GM23338 (cell line): ENCODE results near the gene TTLL13. TPM values are rescaled to one million over a fixed set of nuclear protein-coding genes. Genes with fewer than 3 reads are reported as not detected.

ENCODE experiments used
- ATAC-seq: fragments of 200-7000 bp; cut with Tn5 transposase; 3 replicates; pipeline ENCODE4 v1.9.1; 2020
- DNase-seq: peaks from one replicate; pipeline ENCODE4 v3.0.0-alpha.2; 2015; ENCODE audit warnings: low spot score
- H2AFZ ChIP-seq: fragments of 200-600 bp; sonication (generic); 2 replicates; pipeline ENCODE4 v1.8.0; 2016; ENCODE audit warnings: antibody characterized with exemption, mild to moderate bottlenecking, moderate library complexity
- H3F3A ChIP-seq: fragments of 200-600 bp; sonication (generic); replicated peaks from 2 replicates; pipeline ENCODE4 v1.8.0; 2017; ENCODE audit warnings: antibody characterized with exemption, mixed run types, low read depth
- H3K27ac ChIP-seq: fragments of 200-600 bp; sonication (generic); 2 replicates; pipeline ENCODE4 v1.6.1; 2016; ENCODE audit warnings: low read depth
- H3K27me3 ChIP-seq: fragments of 200-600 bp; sonication (generic); 2 replicates; pipeline ENCODE4 v1.8.0; 2016; ENCODE audit warnings: mild to moderate bottlenecking, mixed run types, moderate library complexity; ENCODE audit not compliant: insufficient read depth
- H3K36me3 ChIP-seq: fragments of 200-600 bp; sonication (generic); 2 replicates; pipeline ENCODE4 v1.8.0; 2016; ENCODE audit warnings: mild to moderate bottlenecking; ENCODE audit not compliant: insufficient read depth
- H3K4me1 ChIP-seq: fragments of 200-600 bp; sonication (generic); 2 replicates; pipeline ENCODE4 v1.8.0; 2016; ENCODE audit warnings: mild to moderate bottlenecking, moderate library complexity; ENCODE audit not compliant: insufficient read depth
- H3K4me2 ChIP-seq: fragments of 200-600 bp; sonication (generic); 2 replicates; pipeline ENCODE4 v1.7.1; 2017; ENCODE audit warnings: mixed run types
- H3K4me3 ChIP-seq: fragments of 200-600 bp; sonication (generic); 2 replicates; pipeline ENCODE4 v1.6.1; 2016; ENCODE audit warnings: mixed run types
- H3K79me2 ChIP-seq: fragments of 200-600 bp; sonication (generic); replicated peaks from 2 replicates; pipeline ENCODE4 v1.8.0; 2017; ENCODE audit warnings: mild to moderate bottlenecking; ENCODE audit not compliant: insufficient read depth
- H3K9me2 ChIP-seq: fragments of 200-600 bp; sonication (generic); 2 replicates; pipeline ENCODE4 v1.8.0; 2017; ENCODE audit not compliant: insufficient read depth
- H4K20me1 ChIP-seq: fragments of 200-600 bp; sonication (generic); replicated peaks from 2 replicates; pipeline ENCODE4 v1.8.0; 2017; ENCODE audit warnings: mild to moderate bottlenecking; ENCODE audit not compliant: insufficient read depth
- H3K27ac Mint-ChIP-seq: 2 replicates; pipeline ENCODE4 v1.8.0; 2020; ENCODE audit warnings: inconsistent platforms, mild to moderate bottlenecking, moderate library complexity, mixed read lengths
- H3K27me3 Mint-ChIP-seq: 3 replicates; pipeline ENCODE4 v1.8.0; 2022; ENCODE audit warnings: low read depth, mild to moderate bottlenecking, moderate library complexity, mixed read lengths, inconsistent platforms; ENCODE audit not compliant: insufficient read depth, poor library complexity
- H3K36me3 Mint-ChIP-seq: 3 replicates; pipeline ENCODE4 v1.8.0; 2021; ENCODE audit warnings: low read depth, mild to moderate bottlenecking, inconsistent platforms, moderate library complexity, mixed read lengths
- H3K4me1 Mint-ChIP-seq: 3 replicates; pipeline ENCODE4 v1.8.0; 2020; ENCODE audit warnings: mild to moderate bottlenecking, inconsistent platforms, mixed read lengths
- H3K4me3 Mint-ChIP-seq: 3 replicates; pipeline ENCODE4 v1.8.0; 2021; ENCODE audit warnings: moderate library complexity, mild to moderate bottlenecking, inconsistent platforms, mixed read lengths
- H3K9me3 Mint-ChIP-seq: 3 replicates; pipeline ENCODE4 v1.8.0; 2020; ENCODE audit warnings: moderate library complexity, mild to moderate bottlenecking, inconsistent platforms, mixed read lengths
- EZH2 ChIP-seq: fragments of 200-600 bp; sonication (generic); IDR thresholded peaks from one replicate; pipeline ENCODE4 v1.8.0; 2017; ENCODE audit warnings: antibody characterized with exemption, mild to moderate bottlenecking, low read depth; ENCODE audit not compliant: unreplicated experiment
- ZNF114 ChIP-seq: fragments of 250-450 bp; sonication (Bioruptor Pico); IDR thresholded peaks from 2 replicates; pipeline ENCODE4 v1.5.0; 2020; ENCODE audit warnings: mild to moderate bottlenecking, moderate library complexity
- polyA plus RNA-seq: library from polyadenylated mRNA; unstranded; fragments of >200 nt; fragmentation: Nextera tagmentation; extraction: Ambion mirVana; gene quantifications from 2 replicates; pipeline ENCODE4 v1.2.1, GENCODE V29; 2016
- total RNA-seq: library from RNA; depleted of rRNA; stranded (reverse); fragments of >200 nt; shearing (Covaris generic); gene quantifications from 2 replicates; pipeline ENCODE4 v1.2.3, GENCODE V29; 2014
- TF ChIP-seq, protein P1 (sequence below), 2 experiments: fragments of 200-600 bp in 1 of 2; sonication (generic) in 1 of 2; conservative IDR thresholded peaks; 2 replicates each; pipeline versions ENCODE4 v1.5.1 to v1.6.1; 2016 to 2017; ENCODE audit warnings: antibody characterized with exemption in 2 of 2, low read depth in 2 of 2, mild to moderate bottlenecking in 2 of 2, moderate library complexity in 1 of 2

The TTLL13 gene
- total and polyA plus RNA-seq, 2 experiments from 2014 or later, result not detected

DNA sequence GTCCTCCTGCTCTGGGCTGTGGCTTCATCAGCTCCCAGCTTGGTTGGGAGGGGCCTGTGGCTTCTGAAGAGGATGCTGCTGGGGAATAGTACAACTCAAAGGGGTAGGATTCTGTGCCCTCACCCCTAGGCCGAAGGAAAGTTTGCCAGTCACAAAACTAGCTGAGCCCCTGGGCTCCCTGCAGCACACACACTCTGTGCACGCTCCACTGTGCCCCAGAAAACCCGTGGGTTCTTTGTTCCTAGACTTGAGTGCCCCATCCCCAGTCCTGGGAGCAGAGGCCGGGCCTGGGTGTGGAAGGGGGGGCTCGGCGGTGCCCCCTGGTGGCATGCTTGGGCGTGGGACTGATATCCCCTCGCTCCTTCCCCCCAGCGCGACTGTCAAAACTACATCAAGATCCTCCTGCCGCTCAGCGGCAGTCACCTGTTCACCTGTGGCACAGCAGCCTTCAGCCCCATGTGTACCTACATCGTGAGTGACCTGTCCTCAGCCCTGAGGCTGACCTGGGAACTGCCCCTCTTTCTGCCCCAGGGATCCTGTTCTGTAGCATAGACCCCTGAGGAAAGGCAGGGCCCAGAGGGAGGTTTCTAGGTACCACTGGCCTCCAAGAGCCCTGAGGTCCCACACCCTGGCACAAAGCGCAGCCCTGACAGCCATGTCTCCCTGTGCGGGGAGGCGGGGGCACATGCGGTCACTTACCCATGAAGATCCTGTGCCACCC is 29.8 kb upstream of the TTLL13 start:
- TF ChIP-seq EZH2 (no peak), ZNF114 (CRISPR knock-in tag) (no peak)
- TF ChIP-seq, protein P1, sequence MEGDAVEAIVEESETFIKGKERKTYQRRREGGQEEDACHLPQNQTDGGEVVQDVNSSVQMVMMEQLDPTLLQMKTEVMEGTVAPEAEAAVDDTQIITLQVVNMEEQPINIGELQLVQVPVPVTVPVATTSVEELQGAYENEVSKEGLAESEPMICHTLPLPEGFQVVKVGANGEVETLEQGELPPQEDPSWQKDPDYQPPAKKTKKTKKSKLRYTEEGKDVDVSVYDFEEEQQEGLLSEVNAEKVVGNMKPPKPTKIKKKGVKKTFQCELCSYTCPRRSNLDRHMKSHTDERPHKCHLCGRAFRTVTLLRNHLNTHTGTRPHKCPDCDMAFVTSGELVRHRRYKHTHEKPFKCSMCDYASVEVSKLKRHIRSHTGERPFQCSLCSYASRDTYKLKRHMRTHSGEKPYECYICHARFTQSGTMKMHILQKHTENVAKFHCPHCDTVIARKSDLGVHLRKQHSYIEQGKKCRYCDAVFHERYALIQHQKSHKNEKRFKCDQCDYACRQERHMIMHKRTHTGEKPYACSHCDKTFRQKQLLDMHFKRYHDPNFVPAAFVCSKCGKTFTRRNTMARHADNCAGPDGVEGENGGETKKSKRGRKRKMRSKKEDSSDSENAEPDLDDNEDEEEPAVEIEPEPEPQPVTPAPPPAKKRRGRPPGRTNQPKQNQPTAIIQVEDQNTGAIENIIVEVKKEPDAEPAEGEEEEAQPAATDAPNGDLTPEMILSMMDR (conservative IDR thresholded peaks at IDR 0.05; ENCODE audit: low read depth in 2 of 2), result peak; percentile 76 to 81
- Histone ChIP-seq H3K4me1 (no peaks in the 10 kb centered on the region; the same call in 1 of the 2 replicates), H4K20me1 (peaks cover 7% of the 10 kb centered on the region; the same call in 1 of the 2 replicates), H3K4me2 (no peak overlapping the region), H3K27ac (no peak overlapping the region), H3K36me3 (peaks cover 3% of the 10 kb centered on the region; the same call in 1 of the 2 replicates), H3K27me3 (no peaks in the 10 kb centered on the region), H2AFZ (no peak overlapping the region), H3F3A (no peaks in the 10 kb centered on the region), H3K4me3 (no peak overlapping the region), H3K79me2 (peaks cover 23% of the 10 kb centered on the region), H3K9me2 (no peaks in the 10 kb centered on the region)
- Mint-ChIP-seq H3K4me1 (peaks cover 13% of the 10 kb centered on the region), H3K27me3 (peaks cover 2% of the 10 kb centered on the region), H3K9me3 (no peaks in the 10 kb centered on the region), H3K36me3 (peaks cover 16% of the 10 kb centered on the region; the same call in 2 of the 3 replicates), H3K27ac (no peak overlapping the region), H3K4me3 (no peak overlapping the region)
- peak; percentile 78 for DNase-seq
- peak; percentile 90 for ATAC-seq

DNA sequence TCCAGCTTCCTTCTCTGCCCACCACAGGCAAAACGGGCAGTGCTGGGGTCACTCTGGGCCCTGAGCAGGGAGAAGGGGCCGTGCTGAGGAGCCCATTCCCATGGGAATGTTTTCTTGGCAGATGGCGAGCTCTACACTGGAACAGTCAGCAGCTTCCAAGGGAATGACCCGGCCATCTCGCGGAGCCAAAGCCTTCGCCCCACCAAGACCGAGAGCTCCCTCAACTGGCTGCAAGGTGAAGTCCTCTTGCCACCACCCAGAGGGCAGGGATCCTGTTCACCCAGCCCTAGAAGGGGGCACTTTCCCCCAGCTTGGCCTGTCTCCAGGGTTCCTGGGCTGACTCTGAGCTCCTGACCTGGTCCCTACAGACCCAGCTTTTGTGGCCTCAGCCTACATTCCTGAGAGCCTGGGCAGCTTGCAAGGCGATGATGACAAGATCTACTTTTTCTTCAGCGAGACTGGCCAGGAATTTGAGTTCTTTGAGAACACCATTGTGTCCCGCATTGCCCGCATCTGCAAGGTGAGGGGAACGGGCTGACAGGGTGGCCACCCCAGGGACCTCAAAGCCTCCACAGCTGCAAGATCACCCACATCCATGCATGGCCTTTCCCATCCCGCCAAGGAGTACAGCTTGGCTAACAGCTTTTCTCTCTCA is 28.0 kb upstream of the TTLL13 start:
- H3K4me3 Mint-ChIP-seq, result no peak overlapping the region
- ATAC-seq, result peak; percentile 87

More for the DNA sequence above, 28.0 kb upstream of the TTLL13 start:
- H2AFZ ChIP-seq, result no peak overlapping the region
- Mint-ChIP-seq H3K36me3 (peaks cover 23% of the 10 kb centered on the region), H3K27me3 (peaks cover 5% of the 10 kb centered on the region), H3K27ac (0 out of 2 replicates have a peak overlapping the region, but pooled peaks have one; percentile 44), H3K9me3 (no peaks in the 10 kb centered on the region), H3K4me1 (peaks cover 9% of the 10 kb centered on the region)
- H3K4me1 ChIP-seq, result no peaks in the 10 kb centered on the region; the same call in 1 of the 2 replicates
- H3K36me3 ChIP-seq, result peaks cover 8% of the 10 kb centered on the region
- H3K4me3 ChIP-seq, result no peak overlapping the region
- H3K27ac ChIP-seq, result no peak overlapping the region; the same call in 1 of the 2 replicates
- H4K20me1 ChIP-seq, result peaks cover 5% of the 10 kb centered on the region; the same call in 1 of the 2 replicates
- H3F3A ChIP-seq, result no peaks in the 10 kb centered on the region
- H3K79me2 ChIP-seq, result 0 out of 2 replicates have a peak, but pooled peaks cover 7% of the 10 kb centered on the region
- no peaks in the 10 kb centered on the region for H3K27me3 ChIP-seq
- TF ChIP-seq, protein P1 (conservative IDR thresholded peaks at IDR 0.05; ENCODE audit: low read depth in 2 of 2), result peak; percentile 65 to 95
- no peak for TF ChIP-seq ZNF114 (CRISPR knock-in tag)
- peak; percentile 90 for DNase-seq
- H3K4me2 ChIP-seq, result no peak overlapping the region
- H3K9me2 ChIP-seq, result no peaks in the 10 kb centered on the region
